GM10847 (cell line): Measurements from ENCODE around the gene HDGFL2.

Source experiments
- POLR2A ChIP-seq: IDR thresholded peaks from 2 replicates; pipeline ENCODE4 v1.6.1; 2011; ENCODE audit not compliant: insufficient read length; ENCODE audit errors: extremely low read depth

The HDGFL2 gene

GRCh38 chr19:4539693-4540581, 67.8 kb downstream of the HDGFL2 start, which contains the start of gene LRG1:
TSS of gene LRG1 (minus strand) at chr19:4540036. CDS start at chr19:4540013, 23 bp downstream.
- TF ChIP-seq POLR2A = no peak

GRCh38 chr19:4541114-4541805, 69.2 kb downstream of the HDGFL2 start:
- no peak for TF ChIP-seq POLR2A

GRCh38 chr19:4542896-4543841, 71.1 kb downstream of the HDGFL2 start:
- TF ChIP-seq POLR2A = no peak

GRCh38 chr19:4543842-4544647, 71.9 kb downstream of the HDGFL2 start:
- no peak for TF ChIP-seq POLR2A

- no peak for TF ChIP-seq POLR2A
Observed at GRCh38 chr19:4547303-4548237, 75.5 kb downstream of the HDGFL2 start.

GRCh38 chr19:4548238-4548584, 76.1 kb downstream of the HDGFL2 start:
- TF ChIP-seq POLR2A = no peak

- no peak for TF ChIP-seq POLR2A
Observed at GRCh38 chr19:4550018-4550417, 77.9 kb downstream of the HDGFL2 start.

GRCh38 chr19:4550479-4551050, 78.5 kb downstream of the HDGFL2 start:
- no peak for TF ChIP-seq POLR2A
